Hepatocyte (in vitro differentiated cells): ENCODE data around the gene SDHAF3.

ENCODE experiments used
- CTCF ChIP-seq: fragments of 200-600 bp; sonication (generic); IDR thresholded peaks from 2 replicates; pipeline ENCODE4 v1.5.1; 2016; ENCODE audit warnings: antibody characterized with exemption, mild to moderate bottlenecking; ENCODE audit not compliant: poor library complexity
- EZH2 ChIP-seq: fragments of 200-600 bp; sonication (generic); IDR thresholded peaks from 2 replicates; pipeline ENCODE4 v1.6.1; 2016; ENCODE audit warnings: antibody characterized with exemption, mild to moderate bottlenecking, borderline replicate concordance

- TF ChIP-seq EZH2 (no peak), CTCF (no peak)
Observed at GRCh38 chr7:97117035-97117371, 495 bp upstream of the SDHAF3 start.
